DMS 273 (cell line): Measurements from ENCODE around the gene TRABD2B.

Experiments used
- DNase-seq: peaks from one replicate; lab custom pipeline; 2025; ENCODE audit not compliant: unreplicated experiment; lab: John Stamatoyannopoulos, UW

The TRABD2B gene

DNA sequence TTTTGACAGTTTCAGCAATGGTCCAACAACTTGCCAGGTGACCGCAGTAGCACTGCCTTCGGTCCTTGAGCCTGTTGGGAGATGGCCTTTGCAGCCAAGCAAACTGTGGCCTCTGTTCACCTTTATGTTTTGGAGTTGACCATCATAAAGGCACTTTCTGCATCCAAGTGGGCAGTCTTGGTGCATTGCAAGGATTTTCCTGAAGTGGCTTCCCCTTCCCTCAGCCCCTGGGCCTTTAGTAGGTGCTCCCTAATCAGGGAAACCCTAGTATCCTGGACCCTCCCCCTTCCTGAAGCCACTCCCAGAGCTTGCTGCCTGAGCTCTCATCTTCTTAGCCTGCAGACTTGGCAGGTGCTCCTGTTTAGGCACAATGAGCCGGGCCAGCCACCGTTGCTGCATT, 140.2 kb downstream of the TRABD2B start:
- DNase-seq: no peak

DNA sequence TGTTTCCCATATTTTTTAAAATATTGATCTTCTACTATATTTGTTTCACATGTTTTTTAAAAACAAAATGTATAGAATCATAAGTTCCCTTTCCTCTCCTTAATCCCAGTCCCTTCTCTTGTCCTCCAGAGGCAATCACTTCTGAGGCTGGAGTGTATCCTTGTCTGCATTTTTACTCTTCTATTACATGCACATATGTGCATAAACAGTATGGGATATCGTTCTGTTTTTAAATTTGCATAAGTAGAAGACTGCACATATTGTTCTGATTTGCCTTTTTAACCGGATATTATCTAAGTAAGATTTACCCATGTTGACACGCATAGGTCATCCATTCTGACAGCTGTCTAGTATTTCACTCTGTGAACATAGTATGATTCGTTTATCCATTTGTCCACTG, 142.0 kb downstream of the TRABD2B start:
- DNase-seq: no peak

- DNase-seq: no peak
Measured at GRCh38 chr1:47854552-47855144, 142.5 kb downstream of the TRABD2B start.

- no peak for DNase-seq
Measured at GRCh38 chr1:47853852-47854251, 143.3 kb downstream of the TRABD2B start.

DNA sequence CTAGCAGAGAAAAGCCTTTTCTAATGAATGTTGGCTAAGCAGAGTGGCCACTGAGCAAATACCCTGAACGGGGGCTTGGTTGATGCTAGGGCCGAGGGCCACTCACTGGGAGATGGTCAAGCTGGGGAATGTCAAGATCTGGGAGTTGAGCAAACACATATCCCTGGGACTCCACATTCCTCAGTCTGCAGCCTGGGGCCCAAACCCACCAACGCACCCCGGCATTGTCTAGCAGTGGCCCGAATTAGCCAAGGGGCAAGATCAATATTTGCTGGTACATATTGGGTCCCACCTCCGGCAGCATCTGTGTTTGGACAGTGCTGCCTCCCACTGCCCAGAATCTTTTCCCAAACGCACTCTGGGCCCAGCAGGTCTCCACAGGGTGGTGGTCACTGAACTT, 144.1 kb downstream of the TRABD2B start:
- DNase-seq: no peak

- no peak for DNase-seq
Measured at GRCh38 chr1:47852006-47852718, 145.0 kb downstream of the TRABD2B start.

- DNase-seq: no peak
Measured at GRCh38 chr1:47850451-47850850, 146.7 kb downstream of the TRABD2B start.

GRCh38 chr1:47849591-47850261, 147.5 kb downstream of the TRABD2B start:
- DNase-seq: no peak

DNA sequence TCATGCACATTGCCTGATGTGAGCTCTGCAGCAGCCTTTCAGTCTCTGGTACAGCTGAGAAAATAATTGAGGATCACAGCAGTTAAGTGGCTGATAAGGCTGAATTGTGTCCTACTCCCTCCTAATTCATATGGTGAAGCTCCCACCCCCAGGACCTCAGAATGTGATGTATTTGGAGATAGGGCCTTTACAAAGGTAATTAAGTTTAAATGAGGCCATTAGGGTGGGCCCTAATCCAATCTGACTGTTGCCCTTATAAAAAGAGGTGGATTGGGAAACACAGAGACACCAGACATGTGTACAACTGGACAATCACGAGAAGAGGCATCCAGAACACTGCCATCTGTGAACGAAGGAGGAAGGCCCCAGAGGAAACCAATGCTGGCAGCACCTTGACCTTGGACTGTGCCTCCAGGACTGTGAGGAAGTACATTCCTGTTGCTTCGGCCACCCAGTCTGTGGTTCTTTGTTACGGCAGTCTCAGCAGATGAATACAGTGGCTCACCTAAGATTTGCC, 148.1 kb downstream of the TRABD2B start:
- DNase-seq: no peak

DNA sequence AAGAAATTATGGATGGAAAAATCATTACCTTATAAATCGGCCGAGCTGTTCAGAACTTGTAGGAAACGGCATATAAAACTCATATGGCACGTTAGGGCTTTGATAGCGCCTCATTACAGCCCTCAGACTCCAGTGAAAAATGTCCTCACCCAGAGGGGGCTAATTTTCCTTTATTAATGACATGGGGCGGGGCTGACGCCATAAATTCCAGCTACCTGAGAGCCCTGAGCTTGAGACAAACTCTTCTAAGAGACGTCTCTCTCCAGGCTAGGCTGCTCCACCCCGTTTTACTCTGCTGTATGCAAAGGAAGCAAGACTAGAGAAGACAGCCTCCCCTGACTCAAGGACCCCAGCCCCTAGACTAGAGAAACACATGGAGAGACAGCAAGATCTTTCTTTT, 149.4 kb downstream of the TRABD2B start:
- DNase-seq: no peak

- no peak for DNase-seq
Measured at GRCh38 chr1:47844558-47844955, 152.6 kb downstream of the TRABD2B start.

GRCh38 chr1:47843781-47844557, 153.2 kb downstream of the TRABD2B start:
- no peak for DNase-seq

- DNase-seq: no peak
Measured at GRCh38 chr1:47843059-47843458, 154.1 kb downstream of the TRABD2B start.

DNA sequence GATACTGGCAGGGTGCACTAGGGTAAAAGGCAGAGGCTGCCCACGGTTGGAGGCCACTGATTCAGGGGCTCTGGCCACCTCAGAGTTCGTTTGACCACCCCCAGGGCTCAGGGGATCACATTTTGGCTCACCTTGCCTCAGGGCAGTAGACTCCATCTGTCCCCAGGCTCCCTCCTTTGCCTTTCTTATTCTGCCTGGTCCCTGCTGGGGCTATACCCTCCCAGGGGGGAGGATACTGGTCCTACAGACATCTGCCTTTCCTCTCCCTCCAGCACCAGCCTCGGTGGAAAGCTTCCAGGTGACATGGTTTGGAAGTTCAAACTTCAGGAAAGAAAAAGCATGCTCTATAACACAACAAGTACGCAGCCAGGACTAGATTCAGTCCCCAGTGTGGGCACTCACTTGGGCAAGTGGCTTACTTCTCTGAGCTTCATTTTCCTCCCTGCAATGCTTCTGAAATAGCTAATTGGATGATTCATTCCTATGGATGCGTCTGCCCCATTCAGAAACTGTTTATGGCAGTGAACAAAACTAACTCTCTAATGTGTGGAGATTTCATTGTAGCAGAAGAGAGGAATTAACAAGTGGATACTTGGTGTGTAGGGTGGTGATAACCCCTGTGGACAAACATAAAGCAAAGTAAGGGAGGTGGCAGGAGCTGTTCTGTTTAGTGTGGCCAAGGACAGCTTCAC, 154.8 kb downstream of the TRABD2B start:
- peak; percentile 23 for DNase-seq

GRCh38 chr1:47841356-47841755, 155.8 kb downstream of the TRABD2B start:
- DNase-seq: no peak

DNA sequence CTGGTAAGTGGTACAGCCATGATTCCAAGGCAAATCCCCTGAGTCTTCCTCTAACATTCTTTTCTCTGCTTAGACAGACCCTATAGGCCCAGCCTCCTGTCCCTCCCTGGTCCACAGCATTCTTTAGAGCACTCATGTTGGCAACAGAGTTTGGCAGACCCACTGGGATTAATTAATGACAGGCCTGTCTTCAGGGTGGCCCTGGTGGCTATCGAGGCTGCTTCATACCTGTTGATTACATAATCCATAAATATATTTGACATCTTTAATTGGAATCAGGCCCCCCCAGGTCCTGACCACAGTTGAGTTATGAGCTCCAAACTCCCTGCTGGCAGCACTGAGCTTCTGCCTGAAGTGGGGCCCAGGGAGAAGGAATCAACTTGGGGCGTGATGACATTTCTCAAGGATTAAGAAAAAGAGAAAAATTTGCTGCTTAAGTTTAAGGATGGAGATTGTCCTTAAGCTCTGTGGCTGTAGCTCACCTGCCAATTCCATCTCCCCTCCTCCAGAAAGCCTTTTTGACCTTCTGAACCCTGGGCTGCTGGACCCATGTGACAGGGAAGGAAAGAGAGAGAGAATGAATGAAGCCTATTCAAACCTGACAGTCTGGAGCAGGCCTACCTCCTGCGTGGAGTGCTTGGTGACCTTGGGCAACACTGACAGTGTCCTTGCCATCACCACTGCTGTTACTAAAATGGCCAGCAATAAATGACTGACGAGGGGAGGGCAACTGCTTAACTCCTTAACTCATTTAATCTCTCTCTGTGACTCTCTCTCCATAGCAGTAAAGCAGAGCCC, 156.6 kb downstream of the TRABD2B start:
- DNase-seq: no peak

GRCh38 chr1:47839433-47839760, 157.8 kb downstream of the TRABD2B start:
- DNase-seq: no peak

DNA sequence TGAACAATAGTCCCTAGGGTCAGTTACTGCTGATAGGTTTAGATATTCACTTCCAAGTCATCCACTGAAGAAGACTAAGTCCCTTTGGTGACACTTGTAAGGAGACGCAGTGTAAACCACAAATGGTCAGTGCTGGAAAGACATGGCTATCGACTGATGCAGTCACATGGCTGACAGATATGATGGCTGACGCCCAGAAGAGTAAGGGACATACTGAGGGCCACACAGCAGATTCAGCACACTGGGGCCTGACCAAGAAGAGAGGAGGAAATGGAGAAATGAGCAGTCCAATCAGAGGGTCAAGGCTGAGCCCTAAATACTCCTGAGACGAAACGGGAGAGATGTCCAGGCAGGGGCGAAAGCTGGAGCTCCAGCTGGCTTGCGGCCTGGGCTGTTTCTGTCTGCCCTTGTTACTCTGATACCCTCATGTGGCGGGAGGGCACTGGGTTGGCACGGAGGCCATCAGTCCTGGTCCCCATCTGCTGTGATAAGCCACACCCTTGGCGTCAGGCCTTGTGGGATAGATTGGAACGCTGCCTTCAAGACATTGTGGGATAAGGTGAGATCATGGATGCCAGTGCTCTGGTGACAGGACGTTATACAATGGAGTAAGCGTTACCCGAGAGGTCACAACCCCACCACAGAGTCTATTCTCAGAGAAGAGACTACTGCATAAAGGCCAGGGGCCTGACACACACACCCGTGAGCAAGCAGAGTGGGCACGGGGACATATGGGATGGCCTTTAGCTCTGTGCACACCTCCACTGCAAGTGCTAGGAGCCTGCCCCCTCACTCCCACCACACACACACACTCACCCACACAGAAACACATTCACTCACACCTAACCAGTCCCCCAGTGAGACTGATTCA, 158.4 kb downstream of the TRABD2B start:
- no peak for DNase-seq

DNA sequence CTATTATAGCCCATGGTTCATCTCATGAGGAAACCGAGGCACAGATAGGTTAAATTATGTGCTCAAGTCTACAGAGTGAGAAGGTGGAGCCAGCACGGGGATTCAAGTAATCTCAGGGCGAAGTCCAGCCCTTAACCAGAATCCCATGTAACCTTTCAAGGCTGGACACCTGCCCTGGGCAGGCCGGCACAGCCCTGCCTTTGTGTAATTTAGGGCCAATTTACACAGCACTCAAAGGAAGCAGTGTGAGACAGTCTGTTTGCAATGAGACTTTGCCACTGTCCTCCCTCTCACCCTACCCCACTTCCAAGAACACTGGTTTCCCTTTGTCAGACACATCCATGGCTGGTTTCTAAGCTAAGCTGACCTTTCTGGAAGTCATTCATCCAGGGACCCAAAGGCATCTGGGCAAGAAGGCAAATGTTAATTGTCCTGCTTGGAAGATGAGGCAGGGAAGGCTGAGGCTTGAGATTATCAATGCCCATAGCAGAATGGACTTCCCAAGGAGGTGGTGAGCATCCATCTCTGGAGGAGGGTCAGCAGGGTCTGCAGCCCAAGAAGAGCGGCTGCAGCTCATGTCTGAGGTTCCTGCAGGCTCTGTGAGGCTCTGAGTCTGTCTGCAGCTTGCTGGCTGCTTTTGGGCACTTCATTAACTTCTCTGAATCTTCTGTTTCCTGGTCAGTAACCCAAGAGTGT, 159.2 kb downstream of the TRABD2B start:
- DNase-seq: no peak
